GM21360 (cell line): ENCODE results near the gene CCDC32.
A peak's percentile ranks its signal among the peaks of the same experiment; 100 is the strongest.
"Not testable (repeated sequence)": the region's sequence is repeated elsewhere in the genome, so short reads cannot be mapped to it uniquely, and the experiment has no call there.

Experiments used
- ATAC-seq: cut with Tn5 transposase; IDR thresholded peaks from one replicate; pipeline ENCODE4 v1.9.1; 2021; ENCODE audit warnings: mild to moderate bottlenecking, moderate library complexity; ENCODE audit not compliant: unreplicated experiment

CCDC32 gene, protein sequence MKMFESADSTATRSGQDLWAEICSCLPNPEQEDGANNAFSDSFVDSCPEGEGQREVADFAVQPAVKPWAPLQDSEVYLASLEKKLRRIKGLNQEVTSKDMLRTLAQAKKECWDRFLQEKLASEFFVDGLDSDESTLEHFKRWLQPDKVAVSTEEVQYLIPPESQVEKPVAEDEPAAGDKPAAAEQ

GRCh38 chr15:40564591-40565332, at the start of gene CCDC32:
TSS of gene CCDC32 (minus strand) at chr15:40565042. CDS start at chr15:40563015, 2,027 bp downstream.
- ATAC-seq: peak; percentile 90

GRCh38 chr15:40613080-40613479, 48.2 kb upstream of the CCDC32 start:
- no peak for ATAC-seq

GRCh38 chr15:40603935-40604334, 39.1 kb upstream of the CCDC32 start:
- no peak for ATAC-seq

DNA sequence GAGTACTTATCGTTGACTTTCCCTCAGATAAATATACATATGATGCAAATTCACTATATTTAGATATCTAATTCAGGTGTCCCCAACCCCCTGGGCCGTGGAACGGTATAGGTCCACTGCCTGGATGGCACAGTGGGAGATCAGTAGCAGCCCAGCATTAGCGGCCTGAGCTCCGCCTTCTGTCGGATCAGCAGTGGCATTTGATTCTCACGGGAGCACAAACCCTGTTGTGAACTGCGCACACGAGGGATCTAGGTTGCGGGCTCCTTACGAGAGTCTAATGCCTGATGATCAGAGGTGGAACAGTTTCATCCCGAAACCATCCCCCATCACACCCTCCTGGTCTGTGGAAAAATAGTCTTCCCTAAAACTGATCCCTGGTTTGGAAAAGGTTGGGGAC, 36.1 kb upstream of the CCDC32 start:
- no peak for ATAC-seq

DNA sequence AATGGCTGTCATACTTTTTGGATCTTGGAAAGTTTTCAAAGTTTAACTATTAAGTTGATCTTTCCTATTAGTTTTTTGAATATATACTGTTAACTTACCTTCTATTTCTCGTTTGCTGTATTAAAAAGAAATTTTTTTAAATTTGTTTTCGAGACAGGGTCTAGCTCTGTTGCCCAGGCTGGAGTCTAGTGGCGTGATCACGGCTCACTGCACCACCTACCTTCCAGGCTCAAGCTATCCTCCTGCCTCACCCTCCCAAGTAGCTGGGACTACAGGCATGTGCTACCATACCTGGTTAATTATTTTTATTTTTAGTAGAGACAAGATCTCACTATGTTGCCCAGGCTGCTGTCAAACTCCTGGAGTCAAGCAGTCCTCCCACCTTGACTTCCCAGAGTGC, 33.8 kb upstream of the CCDC32 start:
- ATAC-seq: no peak

- no peak for ATAC-seq
Observed at GRCh38 chr15:40598126-40598525, 33.3 kb upstream of the CCDC32 start.

DNA sequence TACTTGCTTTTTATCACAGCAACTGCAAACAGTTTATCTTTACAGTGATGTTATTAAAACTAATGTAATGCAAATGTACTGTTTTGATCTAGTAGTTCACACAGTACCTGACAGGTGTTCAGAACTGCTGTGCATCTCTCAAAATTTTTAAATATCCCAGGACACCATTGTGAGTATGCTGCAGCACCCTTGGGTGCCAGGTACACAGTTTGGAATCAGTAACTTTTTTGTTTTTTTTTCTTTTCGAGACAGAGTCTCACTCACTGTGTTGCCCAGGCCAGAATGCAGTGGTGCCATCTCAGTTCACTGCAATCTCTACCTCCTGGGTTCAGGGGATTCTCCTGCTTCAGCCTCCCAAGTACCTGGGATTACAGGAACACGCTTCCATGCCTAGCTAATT, 32.2 kb upstream of the CCDC32 start:
- no peak for ATAC-seq

GRCh38 chr15:40595773-40596172, 30.9 kb upstream of the CCDC32 start:
- ATAC-seq: no peak

DNA sequence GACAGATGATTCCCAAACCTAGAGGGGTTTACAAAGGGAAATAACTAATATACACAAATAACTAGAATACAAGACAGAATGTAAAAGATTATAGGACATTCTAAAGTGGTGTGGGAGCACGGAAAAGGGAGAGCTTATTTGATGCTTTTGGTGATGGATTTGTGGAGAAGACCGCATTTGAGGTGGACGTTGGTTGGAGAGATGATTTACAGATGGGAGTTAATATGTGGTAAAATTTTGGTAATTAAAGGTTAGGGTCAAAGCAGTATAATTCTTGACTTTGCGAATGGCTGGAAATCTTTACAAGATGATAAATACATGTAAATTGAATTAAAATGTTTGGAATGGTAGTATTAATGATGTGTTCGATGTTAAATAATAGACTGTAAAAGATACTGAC, 30.4 kb upstream of the CCDC32 start:
- no peak for ATAC-seq

GRCh38 chr15:40594429-40594836, 29.6 kb upstream of the CCDC32 start:
- ATAC-seq: peak; percentile 45

- peak; percentile 51 for ATAC-seq
Observed at GRCh38 chr15:40593588-40594428, 29.0 kb upstream of the CCDC32 start, which contains the start of gene KNL1. TSS of gene KNL1 (plus strand) at chr15:40594249. CDS start at chr15:40602932, 8,683 bp downstream.

DNA sequence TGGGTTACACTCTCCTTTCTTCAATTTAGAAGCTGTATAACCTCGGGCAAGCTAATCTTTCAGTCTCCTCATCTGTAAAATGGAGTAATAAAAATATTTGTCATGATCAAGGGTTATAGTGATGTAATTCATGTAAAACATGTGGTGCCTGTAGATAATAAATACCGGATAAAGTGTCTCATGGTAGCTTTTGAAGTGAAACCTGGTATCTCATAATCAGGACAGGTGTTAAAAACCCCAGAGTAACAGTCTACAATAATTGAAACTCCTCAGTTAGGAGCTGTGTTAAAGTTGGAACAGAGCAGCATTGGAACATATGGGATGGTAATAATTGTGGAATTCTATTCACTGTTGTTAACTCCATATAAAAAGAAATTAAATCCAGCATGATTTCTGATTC, 28.3 kb upstream of the CCDC32 start:
- no peak for ATAC-seq

DNA sequence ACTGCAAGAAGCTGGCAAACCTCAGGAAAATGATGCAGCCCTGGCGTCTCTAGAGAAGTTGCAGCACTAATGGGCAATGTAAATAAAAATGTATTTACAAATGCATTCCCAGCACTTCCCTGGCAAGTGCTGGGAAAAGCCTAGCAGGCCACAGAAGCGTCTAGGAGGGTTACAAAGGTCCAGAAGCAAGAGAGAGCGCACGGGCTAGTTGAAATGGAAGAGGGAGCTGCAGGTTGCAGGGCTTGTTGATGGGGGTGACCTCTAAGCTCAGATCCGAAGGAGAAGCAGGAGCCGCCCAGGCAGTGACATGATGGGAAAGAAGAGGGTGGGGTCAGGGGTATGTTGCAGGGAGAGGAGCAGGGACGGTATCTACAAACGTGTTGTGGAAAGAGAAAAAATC, 26.5 kb upstream of the CCDC32 start:
- no peak for ATAC-seq

GRCh38 chr15:40590667-40591050, 25.8 kb upstream of the CCDC32 start:
- ATAC-seq: no peak

- ATAC-seq: no peak
Observed at GRCh38 chr15:40584191-40584590, 19.3 kb upstream of the CCDC32 start.

- ATAC-seq: no peak
Observed at GRCh38 chr15:40582726-40583246, 17.9 kb upstream of the CCDC32 start.

GRCh38 chr15:40581796-40582195, 17.0 kb upstream of the CCDC32 start:
- not testable (repeated sequence) for ATAC-seq

- no peak for ATAC-seq
Observed at GRCh38 chr15:40578892-40579291, 14.1 kb upstream of the CCDC32 start.

DNA sequence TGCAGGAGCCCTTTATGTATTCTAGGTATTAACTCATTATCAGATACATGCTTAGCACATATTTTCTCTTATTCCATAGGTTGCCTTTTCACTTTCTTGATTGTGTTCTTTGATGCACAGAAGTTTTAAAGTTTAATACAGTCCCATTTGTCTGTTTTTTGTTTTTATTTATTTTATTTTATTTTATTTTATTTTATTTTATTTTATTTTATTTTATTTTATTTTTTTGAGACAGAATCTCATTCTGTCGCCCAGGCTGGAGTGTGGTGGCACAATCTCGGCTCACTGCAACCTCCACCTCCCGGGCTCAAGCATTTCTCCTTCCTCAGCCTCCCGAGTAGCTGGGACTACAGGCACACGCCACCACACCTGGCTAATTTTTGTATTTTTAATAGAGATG, 12.1 kb upstream of the CCDC32 start:
- not testable (repeated sequence) for ATAC-seq

GRCh38 chr15:40575113-40575512, 10.3 kb upstream of the CCDC32 start:
- no peak for ATAC-seq
